AG10803 (cell line): ENCODE results near the gene PLIN5.

Experiments used
- DNase-seq: peaks from one replicate; pipeline ENCODE4 v3.0.0; 2010; ENCODE audit warnings: low read depth
- H3K4me3 ChIP-seq: 2 replicates; pipeline ENCODE4 v1.5.1; 2011; ENCODE audit warnings: mild to moderate bottlenecking, low read length, control low read depth
- TF ChIP-seq, protein P1 (sequence below): conservative IDR thresholded peaks from 2 replicates; pipeline ENCODE4 v1.5.1; 2011; ENCODE audit warnings: mild to moderate bottlenecking, low read length, control low read depth, inconsistent platforms

Gene PLIN5

DNA sequence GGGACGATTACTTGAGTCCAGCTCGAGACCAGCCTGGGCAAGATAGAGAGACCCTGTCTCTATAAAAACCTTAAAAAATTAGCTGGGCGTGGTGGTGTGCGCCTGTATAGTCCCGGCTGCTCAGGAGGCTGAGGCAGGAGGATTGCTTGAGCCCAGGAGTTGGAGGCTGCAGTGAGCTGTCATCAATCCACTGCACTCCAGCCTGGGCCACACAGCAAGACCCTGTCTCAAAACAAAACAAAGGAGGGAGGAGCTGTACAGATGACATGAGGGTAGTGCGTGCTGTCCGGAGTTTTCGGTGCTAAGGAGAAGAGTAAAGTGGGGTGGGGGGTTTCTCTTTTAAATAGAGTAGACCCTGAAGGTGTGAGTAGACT lies 40.3 kb downstream of the PLIN5 start:
- TF ChIP-seq, protein P1, sequence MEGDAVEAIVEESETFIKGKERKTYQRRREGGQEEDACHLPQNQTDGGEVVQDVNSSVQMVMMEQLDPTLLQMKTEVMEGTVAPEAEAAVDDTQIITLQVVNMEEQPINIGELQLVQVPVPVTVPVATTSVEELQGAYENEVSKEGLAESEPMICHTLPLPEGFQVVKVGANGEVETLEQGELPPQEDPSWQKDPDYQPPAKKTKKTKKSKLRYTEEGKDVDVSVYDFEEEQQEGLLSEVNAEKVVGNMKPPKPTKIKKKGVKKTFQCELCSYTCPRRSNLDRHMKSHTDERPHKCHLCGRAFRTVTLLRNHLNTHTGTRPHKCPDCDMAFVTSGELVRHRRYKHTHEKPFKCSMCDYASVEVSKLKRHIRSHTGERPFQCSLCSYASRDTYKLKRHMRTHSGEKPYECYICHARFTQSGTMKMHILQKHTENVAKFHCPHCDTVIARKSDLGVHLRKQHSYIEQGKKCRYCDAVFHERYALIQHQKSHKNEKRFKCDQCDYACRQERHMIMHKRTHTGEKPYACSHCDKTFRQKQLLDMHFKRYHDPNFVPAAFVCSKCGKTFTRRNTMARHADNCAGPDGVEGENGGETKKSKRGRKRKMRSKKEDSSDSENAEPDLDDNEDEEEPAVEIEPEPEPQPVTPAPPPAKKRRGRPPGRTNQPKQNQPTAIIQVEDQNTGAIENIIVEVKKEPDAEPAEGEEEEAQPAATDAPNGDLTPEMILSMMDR, result no peak
- DNase-seq, result no peak
- no peak overlapping the region for H3K4me3 ChIP-seq

DNA sequence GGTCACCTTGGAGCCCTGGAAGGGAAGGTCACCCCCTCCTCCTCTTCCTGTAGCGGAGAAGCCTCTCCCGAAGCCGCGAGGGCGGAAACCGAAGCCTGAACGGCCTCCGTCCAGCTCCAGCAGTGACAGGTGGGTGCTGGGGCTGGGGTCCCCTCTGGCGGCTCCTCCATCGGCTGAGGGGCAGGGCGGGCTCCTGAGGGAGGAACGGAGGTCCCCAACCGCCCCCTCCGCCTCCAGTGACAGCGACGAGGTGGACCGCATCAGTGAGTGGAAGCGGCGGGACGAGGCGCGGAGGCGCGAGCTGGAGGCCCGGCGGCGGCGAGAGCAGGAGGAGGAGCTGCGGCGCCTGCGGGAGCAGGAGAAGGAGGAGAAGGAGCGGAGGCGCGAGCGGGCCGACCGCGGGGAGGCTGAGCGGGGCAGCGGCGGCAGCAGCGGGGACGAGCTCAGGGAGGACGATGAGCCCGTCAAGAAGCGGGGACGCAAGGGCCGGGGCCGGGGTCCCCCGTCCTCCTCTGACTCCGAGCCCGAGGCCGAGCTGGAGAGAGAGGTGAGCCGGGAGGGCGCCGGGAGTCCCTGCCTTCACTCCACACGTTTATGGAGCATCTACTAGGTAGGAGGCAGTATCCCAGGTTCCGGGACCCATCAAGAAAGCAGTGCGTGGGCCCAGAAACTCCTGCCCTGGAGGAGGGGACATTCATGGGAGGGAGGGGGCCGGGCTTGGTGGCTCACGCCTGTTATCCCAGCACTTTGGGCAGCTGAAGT lies 40.9 kb downstream of the PLIN5 start:
- DNase-seq, result no peak
- TF ChIP-seq, protein P1, result no peak
- H3K4me3 ChIP-seq, result no peak overlapping the region

DNA sequence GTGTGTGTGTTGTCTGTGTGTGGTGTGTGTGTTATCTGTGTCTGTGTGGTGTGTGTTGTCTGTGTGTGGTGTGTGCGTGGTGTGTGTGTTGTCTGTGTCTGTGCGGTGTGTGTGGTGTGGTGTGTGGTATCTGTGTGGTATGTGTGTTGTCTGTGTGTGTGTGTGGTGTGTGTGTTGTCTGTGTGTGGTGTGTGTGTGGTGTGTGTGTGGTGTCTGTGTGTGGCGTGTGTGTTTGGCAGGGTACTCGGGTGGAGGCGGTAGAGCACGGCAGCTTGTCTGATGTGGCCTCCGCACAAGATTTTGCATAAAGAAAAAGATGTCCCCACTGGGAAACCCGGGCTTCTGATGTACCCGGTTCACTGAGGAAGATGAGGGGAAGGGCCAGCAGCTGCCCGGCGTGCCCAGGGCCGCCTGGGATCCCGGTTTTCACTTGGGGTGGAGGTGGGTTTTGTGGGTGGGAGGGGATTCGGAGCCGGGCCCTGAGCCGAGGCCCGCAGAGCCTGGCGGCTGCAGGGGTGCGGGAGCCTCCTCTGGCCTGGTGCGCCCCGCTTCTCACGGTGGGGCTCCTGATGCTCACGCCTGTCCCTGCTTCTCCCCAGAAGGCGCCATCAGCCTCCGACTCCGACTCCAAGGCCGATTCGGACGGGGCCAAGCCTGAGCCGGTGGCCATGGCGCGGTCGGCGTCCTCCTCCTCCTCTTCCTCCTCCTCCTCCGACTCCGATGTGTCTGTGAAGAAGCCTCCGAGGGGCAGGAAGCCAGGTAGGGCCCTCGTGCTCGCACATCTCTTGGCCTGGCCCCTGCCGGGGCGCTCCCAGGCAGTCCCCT lies 41.7 kb downstream of the PLIN5 start:
- H3K4me3 ChIP-seq, result no peak overlapping the region
- TF ChIP-seq, protein P1, result no peak
- no peak for DNase-seq

DNA sequence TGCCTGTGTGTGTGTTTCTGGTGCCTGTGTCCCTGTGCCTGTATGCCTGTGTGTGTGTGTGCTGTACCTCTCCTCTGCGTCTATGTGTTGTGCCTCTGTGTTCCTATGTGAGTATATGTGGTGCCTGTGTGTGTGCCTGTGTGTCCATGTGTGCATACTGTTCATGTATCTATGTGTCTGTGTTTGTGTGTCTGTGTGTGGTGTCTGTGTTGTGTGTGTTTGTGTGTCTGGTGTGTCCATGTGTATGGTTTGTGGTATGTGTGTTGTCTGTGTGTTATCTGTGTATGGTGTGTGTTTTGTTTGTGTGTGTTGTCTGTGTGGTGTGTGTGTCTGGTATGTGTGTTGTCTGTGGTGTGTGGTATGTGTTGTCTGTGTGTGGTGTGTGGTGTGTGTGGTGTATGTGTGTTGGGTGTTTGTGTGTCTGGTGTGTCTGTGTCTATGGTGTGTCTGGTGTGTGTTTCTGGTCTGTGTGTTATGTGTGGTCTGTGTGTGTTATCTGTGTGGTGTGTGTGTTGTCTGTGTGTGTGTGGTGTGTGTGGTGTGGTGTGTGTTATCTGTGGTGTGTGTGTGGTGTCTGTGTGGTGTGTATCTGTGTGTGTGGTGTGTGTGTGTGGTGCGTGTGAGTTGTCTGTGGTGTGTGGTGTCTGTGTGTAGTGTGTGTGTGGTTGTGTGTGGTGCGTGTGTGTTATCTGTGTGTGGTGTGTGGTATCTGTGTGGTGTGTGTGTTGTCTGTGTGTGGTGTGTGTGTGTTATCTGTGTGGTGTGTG lies 42.5 kb downstream of the PLIN5 start:
- H3K4me3 ChIP-seq, result no peak overlapping the region
- DNase-seq, result no peak
- TF ChIP-seq, protein P1, result no peak

DNA sequence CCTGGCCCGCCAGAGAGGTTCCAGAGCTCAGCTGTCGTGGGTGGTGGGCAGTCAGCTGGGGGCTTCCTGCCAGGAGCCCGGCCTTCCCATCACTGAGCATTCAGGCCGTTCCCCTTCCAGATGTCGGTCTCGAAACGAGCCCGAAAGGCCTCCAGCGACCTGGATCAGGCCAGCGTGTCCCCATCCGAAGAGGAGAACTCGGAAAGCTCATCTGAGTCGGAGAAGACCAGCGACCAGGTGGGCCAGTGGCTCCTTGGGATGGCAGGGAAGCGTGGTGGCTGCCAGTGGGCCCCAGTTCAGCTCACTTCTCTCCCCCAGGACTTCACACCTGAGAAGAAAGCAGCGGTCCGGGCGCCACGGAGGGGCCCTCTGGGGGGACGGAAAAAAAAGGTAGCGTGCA lies 43.6 kb downstream of the PLIN5 start:
- TF ChIP-seq, protein P1, result no peak

DNA sequence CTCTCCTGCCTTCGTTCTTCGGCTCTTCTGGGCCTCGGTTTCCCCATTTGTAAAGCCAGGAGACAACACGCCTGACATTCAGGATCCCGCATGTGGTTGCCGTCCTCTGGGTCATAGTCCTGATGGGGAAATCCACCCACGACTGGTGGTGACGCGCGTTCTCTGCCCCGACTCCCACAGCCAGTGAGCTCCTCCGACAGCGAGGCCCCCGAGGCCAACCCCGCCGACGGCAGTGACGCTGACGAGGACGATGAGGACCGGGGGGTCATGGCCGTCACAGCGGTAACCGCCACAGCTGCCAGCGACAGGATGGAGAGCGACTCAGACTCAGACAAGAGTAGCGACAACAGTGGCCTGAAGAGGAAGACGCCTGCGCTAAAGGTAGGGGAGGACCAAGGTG lies 46.5 kb downstream of the PLIN5 start:
- no peak for DNase-seq
- TF ChIP-seq, protein P1, result no peak
- H3K4me3 ChIP-seq, result no peak overlapping the region

More for the DNA sequence above, 43.6 kb downstream of the PLIN5 start:
- no peak for DNase-seq
- no peak overlapping the region for H3K4me3 ChIP-seq
